Measurements from ENCODE around the gene GPR17.

DNA sequence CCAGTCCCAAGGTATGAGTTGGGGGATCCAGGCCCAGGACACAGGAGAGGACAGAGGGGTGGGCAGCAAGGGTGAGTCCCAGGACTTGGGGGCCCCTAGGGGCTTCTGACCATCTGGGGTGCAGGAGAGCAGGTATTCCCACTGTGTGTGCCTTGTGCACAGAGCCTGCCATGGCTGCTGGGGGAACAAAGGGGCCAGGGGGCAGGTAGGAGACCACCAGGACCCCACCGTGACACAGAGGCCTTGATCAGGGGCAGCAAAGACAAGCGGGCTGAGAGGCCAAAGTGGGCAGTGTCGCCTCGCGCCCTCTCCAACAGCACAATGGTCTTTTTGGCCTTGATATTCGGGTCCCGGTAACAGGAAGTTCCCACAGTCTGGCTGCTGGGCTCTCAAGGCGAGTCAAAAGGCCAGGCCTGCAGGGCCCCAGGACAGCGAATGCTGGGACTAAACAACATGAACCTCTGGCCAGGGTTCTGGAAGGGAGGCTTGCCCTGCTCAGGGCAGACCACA is 12.3 kb upstream of the GPR17 start:
- TF ChIP-seq, protein P1, sequence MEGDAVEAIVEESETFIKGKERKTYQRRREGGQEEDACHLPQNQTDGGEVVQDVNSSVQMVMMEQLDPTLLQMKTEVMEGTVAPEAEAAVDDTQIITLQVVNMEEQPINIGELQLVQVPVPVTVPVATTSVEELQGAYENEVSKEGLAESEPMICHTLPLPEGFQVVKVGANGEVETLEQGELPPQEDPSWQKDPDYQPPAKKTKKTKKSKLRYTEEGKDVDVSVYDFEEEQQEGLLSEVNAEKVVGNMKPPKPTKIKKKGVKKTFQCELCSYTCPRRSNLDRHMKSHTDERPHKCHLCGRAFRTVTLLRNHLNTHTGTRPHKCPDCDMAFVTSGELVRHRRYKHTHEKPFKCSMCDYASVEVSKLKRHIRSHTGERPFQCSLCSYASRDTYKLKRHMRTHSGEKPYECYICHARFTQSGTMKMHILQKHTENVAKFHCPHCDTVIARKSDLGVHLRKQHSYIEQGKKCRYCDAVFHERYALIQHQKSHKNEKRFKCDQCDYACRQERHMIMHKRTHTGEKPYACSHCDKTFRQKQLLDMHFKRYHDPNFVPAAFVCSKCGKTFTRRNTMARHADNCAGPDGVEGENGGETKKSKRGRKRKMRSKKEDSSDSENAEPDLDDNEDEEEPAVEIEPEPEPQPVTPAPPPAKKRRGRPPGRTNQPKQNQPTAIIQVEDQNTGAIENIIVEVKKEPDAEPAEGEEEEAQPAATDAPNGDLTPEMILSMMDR (optimal IDR thresholded peaks at IDR 0.05 in 1 of 3, IDR thresholded peaks at IDR 0.05 in 1 of 3, conservative IDR thresholded peaks at IDR 0.05 in 1 of 3; ENCODE audit: extremely low read depth in 1 of 3, insufficient read depth in 2 of 3, low read length in 3 of 3), result no peak
- TF ChIP-seq EZH2 (IDR thresholded peaks at IDR 0.05; ENCODE audit: low read length), result no peak

Data from keratinocyte (primary cell).